Embryonic facial prominence (tissue), 1 donor: ENCODE data around the gene SMDT1.
"Not testable (repeated sequence)": the region's sequence is repeated elsewhere in the genome, so short reads cannot be mapped to it uniquely, and the experiment has no call there.

Experiments
- DNase-seq: peaks from one replicate; pipeline ENCODE4 v3.0.0-alpha.2; 2016; ENCODE audit errors: extremely low spot score

SMDT1 gene

GRCh38 chr22:42070517-42071422 lies 8.7 kb upstream of the SMDT1 start, which contains the start of gene NAGA:
TSS of gene NAGA (minus strand) at chr22:42070812. CDS start at chr22:42070297, 515 bp downstream.
- DNase-seq: peak; percentile 93

GRCh38 chr22:42071508-42071907 lies 8.0 kb upstream of the SMDT1 start:
- DNase-seq: not testable (repeated sequence)

GRCh38 chr22:42072606-42073330 lies 6.7 kb upstream of the SMDT1 start:
- no peak for DNase-seq

GRCh38 chr22:42073621-42074041 lies 5.9 kb upstream of the SMDT1 start:
- no peak for DNase-seq

GRCh38 chr22:42074132-42074811 lies 5.2 kb upstream of the SMDT1 start, which contains the start of gene PHETA2:
TSS of gene PHETA2 (plus strand) at chr22:42074248. CDS start at chr22:42077294, 3,046 bp downstream.
- no peak for DNase-seq

- no peak for DNase-seq
Observed at GRCh38 chr22:42074846-42075676, 4.4 kb upstream of the SMDT1 start.

GRCh38 chr22:42076764-42077485 lies 2.6 kb upstream of the SMDT1 start:
- DNase-seq: no peak

GRCh38 chr22:42077486-42078125 lies 1.9 kb upstream of the SMDT1 start:
- no peak for DNase-seq

GRCh38 chr22:42078469-42079318 lies 806 bp upstream of the SMDT1 start:
- no peak for DNase-seq

- DNase-seq: no peak
Observed at GRCh38 chr22:42080287-42080686, 787 bp downstream of the SMDT1 start.

GRCh38 chr22:42083119-42083518 lies 3.6 kb downstream of the SMDT1 start:
- DNase-seq: no peak

- no peak for DNase-seq
Observed at GRCh38 chr22:42084874-42085273, 5.4 kb downstream of the SMDT1 start.

- no peak for DNase-seq
Observed at GRCh38 chr22:42086051-42086450, 6.6 kb downstream of the SMDT1 start.

- DNase-seq: peak; percentile 98
Observed at GRCh38 chr22:42090596-42091454, 11.3 kb downstream of the SMDT1 start, which contains the start of gene NDUFA6. TSS of gene NDUFA6 (minus strand) at chr22:42090772. CDS start at chr22:42090744, 28 bp downstream.

- DNase-seq: no peak
Observed at GRCh38 chr22:42091455-42091782, 11.9 kb downstream of the SMDT1 start.

GRCh38 chr22:42101199-42101598 lies 21.7 kb downstream of the SMDT1 start:
- DNase-seq: no peak

- not testable (repeated sequence) for DNase-seq
Observed at GRCh38 chr22:42104332-42104860, 24.9 kb downstream of the SMDT1 start.

- DNase-seq: no peak
Observed at GRCh38 chr22:42108848-42109247, 29.3 kb downstream of the SMDT1 start.
